GM18858 (cell line): ENCODE results near the gene MGMT.

ENCODE experiments used
- ATAC-seq: cut with Tn5 transposase; IDR thresholded peaks from one replicate; pipeline ENCODE4 v1.9.1; 2021; ENCODE audit not compliant: unreplicated experiment

MGMT gene

DNA sequence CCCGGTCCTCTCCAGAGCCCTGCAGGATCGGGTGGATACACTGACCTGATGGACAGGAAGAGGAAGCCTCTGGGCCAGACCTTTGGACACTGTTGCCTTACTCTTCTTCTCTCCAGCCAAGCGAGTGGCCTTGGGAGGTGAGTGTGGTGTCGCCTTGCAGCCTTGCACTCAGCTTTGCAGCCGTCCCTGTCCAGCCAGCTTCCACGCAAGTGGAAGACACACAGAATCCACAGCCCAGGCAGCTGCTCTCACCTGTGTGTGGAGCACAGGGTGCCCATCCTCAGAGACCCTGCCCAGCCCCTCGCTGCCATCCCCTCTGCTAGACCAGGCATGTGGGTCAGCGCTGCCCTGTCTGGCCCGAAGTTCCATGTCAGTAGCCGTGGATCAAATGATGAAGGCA lies 258.0 kb downstream of the MGMT start:
- no peak for ATAC-seq

DNA sequence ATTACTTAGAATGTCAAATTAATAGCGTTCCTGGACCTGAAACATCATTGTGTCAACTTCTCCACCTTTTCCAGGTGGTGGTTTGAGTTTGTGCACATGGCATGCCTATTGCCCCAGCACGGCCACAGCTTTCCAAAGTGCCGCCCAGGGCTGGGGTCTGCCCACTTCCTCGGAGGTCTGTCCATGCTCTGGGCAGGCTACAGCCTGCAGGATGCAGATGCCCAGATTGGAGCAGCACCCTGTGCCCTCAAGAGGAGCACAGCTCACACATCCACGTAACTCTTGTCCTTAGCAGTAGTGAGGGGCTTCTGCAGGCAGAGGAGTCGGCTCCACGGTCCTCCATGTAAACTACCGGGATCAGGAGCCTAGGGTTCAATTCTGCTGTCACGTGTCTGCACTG lies 258.4 kb downstream of the MGMT start:
- ATAC-seq: no peak

DNA sequence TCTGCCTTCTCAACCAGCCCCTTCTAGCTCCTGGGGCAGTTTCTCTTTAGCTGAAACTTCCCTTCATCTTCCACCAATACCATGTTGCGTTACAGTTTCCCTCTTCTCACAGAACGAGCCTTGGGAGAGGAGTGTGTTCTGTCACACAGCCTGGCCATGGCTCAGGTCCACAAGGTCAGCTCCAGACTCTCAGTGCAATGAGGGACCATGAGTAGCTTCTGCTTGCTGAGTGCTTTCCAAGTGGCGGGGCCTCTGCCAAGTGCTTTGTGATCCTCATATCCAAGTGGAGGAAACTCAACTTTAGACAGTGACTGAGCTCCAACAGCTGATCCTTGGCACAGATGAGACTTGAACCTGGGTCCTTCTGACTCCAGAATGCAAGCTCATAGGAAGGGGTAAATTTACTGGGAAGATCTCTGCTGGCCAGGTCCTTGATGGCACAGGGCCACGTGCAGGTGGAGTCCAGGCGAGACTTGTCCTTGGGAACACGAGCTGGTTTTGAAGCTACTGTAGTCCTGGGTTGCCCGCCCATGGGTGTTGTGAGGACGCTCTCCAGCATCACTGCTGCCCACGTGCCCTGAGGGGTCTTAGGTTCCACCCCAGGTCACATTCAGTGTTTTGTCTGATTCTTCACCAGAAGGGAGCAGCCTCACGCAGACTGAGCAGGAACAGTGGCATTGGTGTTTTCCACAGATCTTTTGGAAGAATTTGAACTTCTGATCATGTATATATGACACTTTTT lies 259.0 kb downstream of the MGMT start:
- ATAC-seq: no peak

DNA sequence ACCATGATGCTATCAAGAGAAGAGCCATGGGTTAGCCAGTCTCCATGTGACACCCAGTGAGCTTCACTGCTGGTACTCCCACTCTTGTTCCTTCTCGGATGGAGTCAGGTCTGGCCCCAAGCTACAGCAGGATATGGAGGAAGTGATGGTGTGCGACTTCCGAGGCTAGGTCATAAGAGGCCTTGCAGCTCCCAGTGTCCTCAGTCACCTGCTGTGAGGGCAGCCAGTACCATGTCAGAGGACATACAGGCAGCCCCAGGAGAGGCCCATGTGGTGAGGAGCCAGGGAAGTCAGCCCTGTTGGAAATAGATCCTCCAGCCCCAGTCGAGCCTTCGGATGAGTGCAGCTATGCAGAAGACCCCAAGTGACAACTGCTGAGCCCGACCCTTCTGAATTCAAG lies 260.0 kb downstream of the MGMT start:
- ATAC-seq: no peak

DNA sequence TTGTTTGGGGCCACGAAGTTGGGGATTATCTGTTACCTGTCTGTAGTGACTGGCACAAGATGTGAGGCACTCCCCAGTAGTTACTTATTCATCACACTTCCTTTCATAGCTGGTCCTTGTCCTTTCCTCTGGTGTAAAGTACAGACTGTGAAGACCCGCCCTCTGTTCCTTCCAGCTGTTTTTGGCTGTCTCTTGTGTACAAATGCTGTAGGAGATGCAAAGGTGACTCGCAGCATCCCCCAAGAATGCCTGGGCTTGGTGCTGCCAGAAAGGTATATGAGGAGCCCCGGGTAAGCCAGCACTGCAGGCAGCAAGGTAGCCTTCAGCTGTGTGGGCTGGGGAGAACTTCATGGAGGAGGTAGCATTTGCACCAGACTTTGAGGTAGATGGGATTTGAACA lies 260.5 kb downstream of the MGMT start:
- ATAC-seq: no peak

DNA sequence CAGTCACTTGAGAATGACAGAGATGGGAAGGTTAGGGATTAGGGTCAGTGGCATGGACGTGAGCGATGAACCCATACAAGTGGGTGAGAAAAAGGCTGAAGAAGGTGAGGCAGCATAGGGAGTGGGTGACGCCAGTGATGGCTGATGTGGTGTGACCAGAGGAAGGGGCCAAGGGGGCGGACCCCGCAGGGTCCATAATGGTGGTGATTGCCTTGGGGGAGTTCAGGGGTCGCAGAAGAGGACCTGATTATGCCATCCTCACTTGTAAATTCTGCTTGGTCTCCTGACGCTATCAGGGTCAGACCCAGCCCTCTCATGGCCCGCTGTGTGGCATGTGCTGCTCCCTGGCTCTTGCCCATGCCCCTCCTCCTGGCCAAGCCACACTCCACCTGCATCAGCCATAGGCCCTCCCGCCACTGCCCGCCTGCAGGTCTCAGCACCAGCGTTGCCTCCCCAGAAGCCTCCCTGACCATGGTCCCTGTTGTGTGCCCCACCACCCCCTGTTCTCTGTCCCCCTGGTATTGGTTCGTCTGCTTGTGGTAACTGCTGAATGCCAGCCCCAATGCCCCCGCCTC lies 261.3 kb downstream of the MGMT start:
- ATAC-seq: no peak

DNA sequence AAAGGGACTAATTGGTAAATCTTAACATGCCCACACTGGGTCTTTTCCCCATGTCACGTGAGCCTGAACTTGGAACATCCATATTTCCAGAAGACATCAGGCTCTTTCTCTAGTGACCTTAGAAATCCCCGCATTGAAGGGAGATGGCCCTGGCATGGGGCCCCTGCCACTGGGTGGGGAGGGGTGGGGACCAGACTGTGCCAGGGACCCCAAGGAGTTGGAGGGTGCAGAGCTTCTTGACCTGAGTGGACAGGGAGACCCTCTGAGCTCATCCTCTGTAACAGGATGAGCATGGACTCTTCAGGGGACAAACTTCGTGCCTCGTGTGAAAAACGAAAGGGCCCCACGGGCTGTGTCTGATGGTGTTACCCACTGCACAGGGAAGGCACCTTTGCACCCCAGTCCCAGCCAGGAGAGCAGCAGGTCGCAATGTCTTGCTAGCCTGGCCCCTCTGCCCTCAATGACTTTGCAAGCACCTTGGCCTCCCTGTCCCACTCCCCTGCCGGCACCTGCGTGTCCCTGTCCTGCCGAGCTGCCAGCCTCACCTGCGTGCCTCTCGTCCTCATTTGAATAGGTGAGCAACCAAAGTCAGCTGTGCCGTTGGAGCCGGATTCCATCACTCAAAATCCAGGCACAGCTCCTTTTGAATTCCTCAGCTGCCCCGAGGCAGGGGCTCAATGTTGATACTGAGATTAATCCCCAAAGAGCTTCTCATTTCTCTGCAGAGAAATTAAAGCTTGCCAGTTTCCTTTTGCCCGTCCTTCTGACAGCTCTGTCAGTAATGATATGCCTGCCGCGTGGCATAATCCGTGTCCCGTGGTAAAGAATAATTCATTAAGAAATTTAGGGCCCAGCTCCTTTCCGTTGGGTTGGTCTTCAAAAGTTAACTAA lies 262.1 kb downstream of the MGMT start:
- no peak for ATAC-seq

DNA sequence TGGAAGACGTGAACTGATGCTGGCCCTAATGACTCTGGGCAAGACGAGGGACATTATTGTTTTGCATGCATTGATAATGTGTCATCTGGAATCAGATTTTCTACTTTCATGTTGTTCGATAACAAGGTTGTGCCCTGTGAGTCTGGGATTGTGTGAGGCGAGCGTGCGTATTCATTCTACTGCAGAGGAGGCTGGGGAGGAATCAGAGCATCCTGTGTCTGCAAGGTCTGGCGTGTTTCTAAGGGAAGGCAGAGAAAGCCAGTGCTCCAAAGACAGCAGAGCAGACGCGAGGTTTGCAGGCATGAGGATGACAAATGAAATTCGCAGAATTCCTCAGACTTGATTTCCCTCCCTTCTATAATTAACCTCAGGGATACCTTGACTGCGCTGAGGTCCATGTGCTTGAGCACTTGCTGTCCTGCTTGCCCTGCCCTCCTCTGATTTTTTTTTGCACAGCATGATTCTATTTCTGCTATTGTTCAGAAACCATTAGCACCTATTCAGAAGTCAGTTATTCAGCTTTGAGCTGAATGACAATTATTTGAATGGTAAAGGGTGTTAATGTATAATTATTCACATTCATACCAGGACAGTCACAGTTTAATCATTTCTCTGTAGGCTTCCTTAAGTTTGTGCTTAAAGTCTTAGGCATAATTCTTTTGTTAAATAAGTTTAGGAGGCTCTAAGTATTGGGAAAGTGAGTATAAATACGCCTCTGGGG lies 263.4 kb downstream of the MGMT start:
- no peak for ATAC-seq

DNA sequence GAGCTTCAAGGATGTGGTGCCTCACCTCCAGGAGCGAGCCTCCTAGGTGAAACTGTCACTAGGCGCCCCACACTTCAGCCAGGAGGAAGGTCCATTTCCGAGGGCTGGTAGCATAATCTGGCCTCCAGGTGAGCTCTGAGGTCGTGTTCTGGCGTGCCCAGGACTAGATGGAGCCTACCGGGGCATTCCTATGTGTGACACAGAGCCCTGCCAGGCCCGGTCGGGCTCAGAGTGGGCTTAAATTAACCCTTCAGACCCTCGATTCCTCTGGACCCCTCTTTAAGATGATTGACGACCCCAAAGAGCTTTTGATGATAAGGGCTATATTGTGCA lies 263.9 kb downstream of the MGMT start:
- ATAC-seq: no peak

DNA sequence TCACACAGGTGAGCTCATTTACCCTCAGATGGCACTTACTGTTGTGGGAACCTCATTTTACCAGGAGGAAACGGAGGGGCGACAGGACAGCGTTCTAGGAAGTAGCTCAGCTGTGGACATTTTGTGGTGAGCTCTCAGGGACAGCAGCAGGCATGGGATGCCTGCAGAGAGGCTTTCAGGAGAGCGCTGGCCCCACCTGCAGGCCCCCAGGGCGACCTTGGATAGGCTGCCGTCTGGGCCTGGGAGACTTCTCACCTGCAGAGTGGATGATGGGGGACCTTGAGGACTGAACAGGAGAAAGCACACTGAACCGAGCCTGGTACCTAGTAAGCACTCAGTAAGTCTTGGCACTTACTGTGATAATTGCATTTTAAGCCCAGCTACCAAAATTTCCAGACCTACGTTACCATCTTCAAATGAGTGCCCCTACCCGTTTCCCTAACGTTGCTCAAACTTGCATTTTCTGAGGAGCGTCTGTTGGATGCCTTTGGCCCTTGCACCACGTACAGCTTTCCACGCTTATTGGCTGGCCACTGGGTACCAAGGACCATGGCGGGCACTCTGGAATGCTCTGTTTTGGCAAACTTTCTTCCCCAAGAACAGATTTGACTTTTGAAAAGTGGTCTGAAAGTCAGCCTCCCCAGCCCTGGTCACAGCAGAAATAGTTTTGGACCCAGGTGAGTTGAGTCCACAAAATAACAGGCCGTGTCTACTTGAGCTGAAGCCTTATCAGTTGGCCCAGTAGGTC lies 273.7 kb downstream of the MGMT start:
- no peak for ATAC-seq

DNA sequence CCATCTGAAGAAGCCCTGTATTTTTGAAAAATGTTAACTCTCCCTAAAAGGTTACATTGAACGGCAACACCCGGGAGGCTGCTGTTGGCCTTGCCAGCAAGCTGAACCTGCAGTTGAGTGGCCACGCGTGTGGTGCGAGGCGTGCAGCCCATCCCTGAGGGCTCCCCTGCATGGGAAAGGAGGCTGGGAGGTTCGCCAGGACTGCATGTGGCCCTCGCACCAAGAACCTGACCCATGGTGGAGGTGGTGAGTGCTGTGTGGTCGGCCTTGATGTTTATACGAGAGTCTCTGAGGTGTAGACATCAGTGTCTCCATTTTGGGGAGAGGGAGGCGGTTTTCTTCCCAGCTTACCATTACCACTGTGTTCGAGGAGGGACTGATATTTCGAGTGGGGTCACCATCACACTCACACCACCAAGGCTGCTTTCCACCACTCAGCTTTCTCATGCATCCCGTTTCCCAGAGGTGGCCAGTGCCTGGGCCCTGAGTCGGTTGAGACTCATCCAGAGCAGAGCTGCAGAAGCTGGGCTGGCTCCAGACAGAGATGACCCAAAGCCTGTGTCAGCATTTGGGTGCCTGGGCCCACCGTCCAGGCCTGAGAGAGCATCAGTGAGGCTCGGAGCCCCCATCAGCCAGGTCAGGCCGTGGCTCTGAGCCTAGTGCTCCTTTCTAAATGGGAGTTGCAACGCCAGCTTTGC lies 274.4 kb downstream of the MGMT start:
- ATAC-seq: no peak

DNA sequence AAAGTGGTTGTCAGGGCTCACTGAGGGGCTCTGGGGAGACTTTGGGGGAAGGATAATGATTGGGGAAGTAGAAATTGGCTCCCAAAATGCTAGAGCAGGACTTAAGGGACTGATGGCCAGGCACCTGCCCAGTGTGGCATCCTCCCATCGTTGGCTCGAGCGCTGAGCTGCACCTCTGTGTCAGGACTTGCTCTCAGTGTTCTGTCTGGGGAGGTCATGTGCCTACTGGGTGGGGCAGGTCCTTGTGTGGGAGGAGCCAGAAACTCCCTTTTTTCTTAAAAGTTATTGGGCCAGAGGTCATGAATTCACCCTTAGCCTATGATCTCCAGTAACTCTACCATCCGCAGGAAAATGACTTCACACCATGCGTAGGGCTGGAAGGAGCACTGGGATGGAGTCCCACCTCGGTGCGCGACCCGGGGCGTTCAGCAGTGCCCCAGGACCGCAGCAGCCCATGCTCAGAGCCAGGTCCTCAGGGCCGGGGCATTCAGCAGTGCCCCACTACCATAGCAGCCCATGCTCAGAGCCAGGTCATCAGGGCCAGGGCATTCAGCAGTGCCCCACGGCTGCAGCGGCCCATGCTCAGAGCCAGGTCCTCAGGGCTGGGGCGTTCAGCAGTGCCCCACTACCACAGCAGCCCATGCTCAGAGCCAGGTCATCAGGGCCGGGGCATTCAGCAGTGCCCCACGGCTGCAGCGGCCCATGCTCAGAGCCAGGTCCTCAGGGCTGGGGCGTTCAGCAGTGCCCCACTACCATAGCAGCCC lies 275.1 kb downstream of the MGMT start:
- ATAC-seq: no peak

DNA sequence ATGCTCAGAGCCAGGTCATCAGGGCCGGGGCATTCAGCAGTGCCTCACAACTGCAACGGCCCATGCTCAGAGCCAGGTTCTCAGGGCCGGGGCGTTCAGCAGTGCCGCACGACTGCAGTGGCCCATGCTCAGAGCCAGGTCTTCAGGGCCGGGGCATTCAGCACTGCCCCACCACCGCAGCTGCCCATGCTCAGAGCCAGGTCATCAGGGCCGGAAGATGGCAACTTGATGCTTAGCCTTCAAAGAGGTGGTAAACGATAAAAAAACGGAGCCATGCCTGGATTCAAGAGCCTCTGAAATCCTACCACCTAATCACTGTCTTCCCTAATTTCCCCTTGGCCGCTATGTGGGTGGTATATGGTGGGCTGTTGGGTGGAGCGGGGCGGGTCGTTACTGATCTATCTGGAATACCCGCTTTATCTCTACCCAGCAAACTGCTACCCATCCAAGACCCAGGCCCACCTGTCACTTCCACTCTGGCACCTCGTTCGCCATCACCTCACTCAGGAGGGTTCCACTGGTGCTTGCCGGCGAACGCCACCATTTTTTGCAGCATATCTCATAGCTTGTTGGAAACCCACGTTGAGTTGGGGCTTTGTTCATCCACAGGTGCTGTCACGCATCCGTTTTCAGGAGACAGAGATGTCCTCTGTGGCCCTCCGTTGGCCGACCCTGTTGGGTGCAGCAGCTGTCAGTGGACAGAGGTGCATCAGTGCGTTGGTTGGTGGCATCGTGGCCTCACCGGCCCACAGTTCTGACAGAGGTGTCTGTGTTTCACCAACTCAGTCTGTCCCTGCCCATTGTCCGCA lies 275.9 kb downstream of the MGMT start:
- no peak for ATAC-seq

DNA sequence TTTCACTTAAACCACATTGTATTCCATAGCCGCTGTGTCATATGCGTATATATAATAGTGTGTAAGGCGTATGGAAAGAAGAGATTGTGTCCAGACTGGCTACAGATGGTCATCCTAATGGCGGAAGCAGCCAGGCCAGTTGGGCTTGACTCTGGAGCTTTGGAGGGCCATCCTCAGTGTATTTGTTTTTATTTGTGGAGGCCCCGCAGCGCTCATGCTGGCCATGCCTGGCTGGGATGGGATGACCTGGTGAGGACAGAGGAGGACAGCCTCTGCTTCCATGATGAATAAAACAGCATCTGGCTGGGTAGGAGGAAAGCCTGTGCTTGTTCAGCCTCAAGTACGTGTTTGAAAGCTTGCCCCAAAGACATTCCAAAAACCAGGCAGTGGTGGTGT lies 276.7 kb downstream of the MGMT start:
- ATAC-seq: no peak

DNA sequence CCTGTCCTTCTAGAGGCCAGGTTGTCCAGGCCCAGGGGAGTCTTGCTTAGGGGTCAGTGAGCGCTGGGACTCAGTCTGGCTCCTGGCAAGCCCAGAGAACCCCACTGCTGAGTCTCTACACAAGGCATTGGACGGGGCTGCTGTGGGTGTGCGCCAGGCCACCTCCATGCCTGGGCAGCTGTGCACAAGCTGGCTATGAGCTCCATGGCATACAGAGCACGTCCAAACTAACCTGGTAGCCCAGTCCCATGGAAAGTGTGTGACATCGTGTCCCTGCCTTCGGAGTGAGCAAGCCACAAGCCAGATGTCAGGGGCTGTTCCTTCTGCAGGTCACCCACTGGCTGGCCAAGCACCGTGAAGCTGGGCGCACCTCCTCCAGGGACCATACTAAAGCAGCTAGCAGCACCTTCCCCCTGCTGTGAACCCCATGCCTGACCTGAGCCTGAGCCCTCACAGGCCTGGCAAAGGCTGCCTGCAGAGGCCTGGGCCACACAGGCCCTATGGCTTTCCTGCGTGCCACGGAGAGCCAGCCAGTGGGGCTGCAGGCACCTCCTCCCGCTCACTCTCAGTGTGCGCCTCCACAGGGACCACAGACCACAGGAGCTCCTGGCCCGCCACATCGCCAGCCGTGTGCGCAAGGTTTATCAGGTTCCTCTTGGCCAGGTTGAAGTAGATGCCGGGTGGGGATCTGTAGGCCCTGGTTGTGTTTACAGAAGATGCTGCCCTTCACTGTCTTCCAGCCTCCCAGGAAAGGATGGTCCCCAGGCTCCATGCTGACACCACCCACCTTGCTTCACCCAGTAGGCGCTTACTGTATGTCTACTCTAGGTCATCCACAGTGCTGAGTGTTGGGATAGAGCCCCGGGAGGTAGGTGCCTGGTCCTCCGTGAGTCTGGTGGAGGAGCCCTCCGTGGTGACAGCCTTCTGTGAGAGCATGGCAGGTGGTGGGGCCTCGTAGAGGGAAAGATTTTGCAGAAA lies 277.4 kb downstream of the MGMT start:
- ATAC-seq: no peak

DNA sequence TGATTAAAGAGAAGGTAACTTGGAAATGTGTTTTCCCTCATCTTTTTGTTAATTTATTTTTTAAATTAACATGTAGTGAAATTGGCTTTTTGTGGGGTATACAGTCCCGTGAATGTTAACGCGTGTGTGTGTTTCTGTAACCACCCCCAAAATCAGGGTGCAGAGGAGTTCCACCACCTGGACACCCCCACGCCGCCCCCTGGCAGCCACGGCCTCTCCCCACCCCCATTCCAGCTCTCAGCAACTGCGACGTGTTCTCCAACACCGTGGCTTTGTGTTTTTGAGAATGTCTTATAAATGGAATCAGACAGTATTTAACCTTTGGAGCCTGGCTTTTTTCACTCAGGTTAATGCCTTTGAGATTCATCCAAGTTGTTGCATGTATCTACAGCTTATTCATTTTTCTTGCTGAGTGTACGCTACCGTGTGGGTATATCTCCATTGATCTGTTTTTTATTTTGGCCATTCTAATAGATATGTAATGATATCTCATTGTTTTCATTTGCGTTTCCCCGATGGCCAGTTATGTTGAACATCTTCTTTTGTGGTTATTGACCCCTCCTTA lies 278.2 kb downstream of the MGMT start:
- no peak for ATAC-seq
